H1 (cell line): ENCODE measurements around the gene DNER. TPM values are rescaled to one million over a fixed set of nuclear protein-coding genes. Genes with fewer than 3 reads are reported as not detected.

Experiments used
- TAF1 ChIP-seq: IDR thresholded peaks from 2 replicates; pipeline ENCODE4 v1.6.1; 2011; ENCODE audit warnings: mild to moderate bottlenecking, low read depth, low read length
- polyA plus RNA-seq, 7 experiments: library from polyadenylated mRNA; depleted of rRNA in 3 of 7; stranded (reverse) in 5 of 7; unstranded in 2 of 7; fragments of >200 nt in 5 of 7; fragments of 200-250 nt in 2 of 7; gene quantifications; 1 replicate in 5 of 7; 2 replicates in 1 of 7; 4 replicates in 1 of 7; pipeline versions ENCODE4 v1.2.1 to v1.2.3, GENCODE V29; 2011 to 2013; ENCODE audit warnings: missing spikeins in 2 of 7, mixed read lengths in 2 of 7
- total RNA-seq: library from RNA; stranded (reverse); fragmentation: NEBNext Ultra II Directional; extraction: Animal tissue kit (Norgen Biotek cat#: 25700); gene quantifications from 2 replicates; pipeline ENCODE4 v1.2.1, GENCODE V29; 2021

Gene DNER
- total and polyA plus RNA-seq, 2 of the 8 experiments (the other 6 are each of a cell fraction or from before 2014, with no cell fraction given) = 6.8 to 16.3 TPM

DNA sequence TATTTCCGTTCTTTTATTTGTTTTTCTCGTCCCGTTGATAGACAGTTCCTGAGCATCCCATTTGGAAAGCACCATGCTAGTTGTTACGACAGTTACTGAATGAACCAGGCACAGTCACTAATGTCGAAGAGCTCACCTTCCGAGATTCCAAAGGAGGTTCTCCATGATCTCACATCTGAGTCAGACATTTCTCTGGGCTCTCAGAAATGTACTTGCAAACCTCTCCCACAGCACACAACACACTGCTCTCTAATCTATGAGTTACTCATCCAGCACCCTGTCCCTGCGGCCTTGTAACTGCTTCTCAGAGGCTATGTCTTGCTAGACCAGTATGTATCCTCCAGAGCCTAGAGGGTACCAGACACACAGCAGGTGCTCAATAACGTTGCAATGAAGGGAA lies 174.7 kb downstream of the DNER start (continued):
- TF ChIP-seq TAF1 = no peak
